CD8-positive, alpha-beta memory T cell (primary cell): ENCODE measurements around the gene NEO1. TPM values are rescaled to one million over a fixed set of nuclear protein-coding genes. Genes with fewer than 3 reads are reported as not detected.

Source experiments
- CTCF ChIA-PET: fragments of 350-600 bp; sonication (Branson Sonifier 250); formaldehyde crosslinking; loops from one replicate; lab custom pipeline; 2021; ENCODE audit warnings: antibody characterized with exemption; lab: Charles Lee
- POLR2A ChIA-PET: fragments of 350-600 bp; sonication (Branson Sonifier 250); formaldehyde crosslinking; loops from one replicate; lab custom pipeline; 2021; ENCODE audit warnings: antibody characterized with exemption; lab: Charles Lee
- DNase-seq, 5 donors: peaks; one replicate each; pipeline versions ENCODE4 v3.0.0 to v3.0.0-alpha.2; 2020 to 2022; ENCODE audit warnings: mixed read lengths in 1 of 5
- H3K27ac ChIP-seq: one replicate; pipeline ENCODE4 v1.7.0; 2013; ENCODE audit warnings: low read depth, mild to moderate bottlenecking, low read length, moderate library complexity
- H3K27me3 ChIP-seq: 2 replicates; pipeline ENCODE4 v1.7.0; 2013; ENCODE audit warnings: low read length, mild to moderate bottlenecking; ENCODE audit not compliant: insufficient read depth, poor library complexity, severe bottlenecking
- H3K36me3 ChIP-seq: 2 replicates; pipeline ENCODE4 v1.7.0; 2013; ENCODE audit warnings: mild to moderate bottlenecking, low read length, moderate library complexity; ENCODE audit not compliant: insufficient read depth
- H3K4me1 ChIP-seq: 2 replicates; pipeline ENCODE4 v1.7.0; 2013; ENCODE audit warnings: mild to moderate bottlenecking, low read length, moderate library complexity; ENCODE audit not compliant: insufficient read depth
- H3K4me3 ChIP-seq: 2 replicates; pipeline ENCODE4 v1.7.0; 2013; ENCODE audit warnings: mild to moderate bottlenecking, low read length
- H3K9me3 ChIP-seq: 2 replicates; pipeline ENCODE4 v1.7.0; 2013; ENCODE audit warnings: mild to moderate bottlenecking, low read length
- H3K27ac Mint-ChIP-seq, 8 donors: one replicate each; pipeline ENCODE4 v1.8.0; 2020 to 2021; ENCODE audit warnings: mixed read lengths in 8 of 8, mild to moderate bottlenecking in 6 of 8, inconsistent platforms in 3 of 8, moderate library complexity in 3 of 8
- H3K27me3 Mint-ChIP-seq, 2 donors: one replicate each; pipeline ENCODE4 v1.8.0; 2020 to 2021; ENCODE audit warnings: mixed read lengths in 2 of 2, mild to moderate bottlenecking in 1 of 2, moderate library complexity in 1 of 2
- H3K36me3 Mint-ChIP-seq, 3 donors: one replicate each; pipeline ENCODE4 v1.8.0; 2020 to 2021; ENCODE audit warnings: mixed read lengths in 3 of 3, inconsistent platforms in 1 of 3, mild to moderate bottlenecking in 1 of 3
- H3K4me1 Mint-ChIP-seq, 3 donors: one replicate each; pipeline ENCODE4 v1.8.0; 2020 to 2021; ENCODE audit warnings: mixed read lengths in 3 of 3, inconsistent platforms in 1 of 3, mild to moderate bottlenecking in 1 of 3
- H3K4me3 Mint-ChIP-seq, 7 donors: one replicate each; pipeline ENCODE4 v1.8.0; 2020 to 2021; ENCODE audit warnings: mixed read lengths in 7 of 7, mild to moderate bottlenecking in 6 of 7, moderate library complexity in 4 of 7, inconsistent platforms in 2 of 7
- H3K9me3 Mint-ChIP-seq, 5 donors: one replicate each; pipeline ENCODE4 v1.8.0; 2020 to 2022; ENCODE audit warnings: mixed read lengths in 5 of 5, mild to moderate bottlenecking in 3 of 5, moderate library complexity in 2 of 5, inconsistent platforms in 1 of 5
- polyA plus RNA-seq: library from polyadenylated mRNA; unstranded; fragments of 300-500 nt; fragmentation: Illumina TruSeq; gene quantifications from one replicate; pipeline ENCODE4 v1.2.3, GENCODE V29; 2021
- total RNA-seq, 2 experiments: library from RNA; stranded (reverse); gene quantifications; one replicate each; pipeline ENCODE4 v1.2.3, GENCODE V29; 2021

Gene NEO1
- total and polyA plus RNA-seq, 3 experiments from 2014 or later, result 3.9 to 9.1 (median 6.5) TPM

- no peak overlapping the region for H3K27ac ChIP-seq
- POLR2A ChIA-PET, result no interaction called here
- H3K27me3 ChIP-seq, result no peaks in the 10 kb centered on the region
- Mint-ChIP-seq H3K27ac (no peak overlapping the region), H3K9me3 (peaks cover 0 to 3% (median 0%) of the 10 kb centered on the region in 5 donors), H3K4me3 (no peak overlapping the region), H3K27me3 (peaks cover 1 to 3% of the 10 kb centered on the region in 2 donors), H3K4me1 (peaks cover 0 to 18% (median 3%) of the 10 kb centered on the region in 3 donors), H3K36me3 (peaks cover 0 to 1% (median 0%) of the 10 kb centered on the region in 3 donors)
- CTCF ChIA-PET, result interaction anchor here (1.6 kb wide), 1 partner anchor 13 kb away, joined by 4 read pairs; no protein-coding TSS in a partner anchor
- no peaks in the 10 kb centered on the region for H3K9me3 ChIP-seq
- H3K4me3 ChIP-seq, result no peak overlapping the region
- H3K36me3 ChIP-seq, result no peaks in the 10 kb centered on the region
- H3K4me1 ChIP-seq, result no peaks in the 10 kb centered on the region
- no peak for DNase-seq
Observed at GRCh38 chr15:73228128-73228646, 175.9 kb downstream of the NEO1 start.

GRCh38 chr15:73231661-73232419 lies 179.6 kb downstream of the NEO1 start:
- Mint-ChIP-seq H3K36me3 (peaks cover 0 to 1% (median 0%) of the 10 kb centered on the region in 3 donors), H3K27me3 (peaks cover 0 to 3% of the 10 kb centered on the region in 2 donors), H3K4me3 (no peak overlapping the region), H3K27ac (no peak overlapping the region), H3K4me1 (peaks cover 0 to 1% (median 0%) of the 10 kb centered on the region in 3 donors), H3K9me3 (peaks cover 0 to 3% (median 0%) of the 10 kb centered on the region in 5 donors)
- ChIA-PET POLR2A (no interaction called here), CTCF (interaction anchor here (2.0 kb wide), 1 partner anchor 9 kb away, joined by 7 read pairs; no protein-coding TSS in a partner anchor)
- Histone ChIP-seq H3K4me3 (no peak overlapping the region), H3K27ac (no peak overlapping the region), H3K27me3 (no peaks in the 10 kb centered on the region), H3K36me3 (no peaks in the 10 kb centered on the region), H3K4me1 (no peaks in the 10 kb centered on the region), H3K9me3 (no peaks in the 10 kb centered on the region)
- no peak for DNase-seq

GRCh38 chr15:73232776-73233175 lies 180.5 kb downstream of the NEO1 start:
- H3K36me3 Mint-ChIP-seq, result peaks cover 0 to 5% (median 0%) of the 10 kb centered on the region in 3 donors
- Histone ChIP-seq H3K4me1 (no peaks in the 10 kb centered on the region), H3K27ac (no peak overlapping the region), H3K4me3 (no peak overlapping the region), H3K9me3 (no peaks in the 10 kb centered on the region), H3K27me3 (no peaks in the 10 kb centered on the region), H3K36me3 (no peaks in the 10 kb centered on the region)
- no peak for DNase-seq
- peaks cover 0 to 3% of the 10 kb centered on the region in 2 donors for H3K27me3 Mint-ChIP-seq
- H3K27ac Mint-ChIP-seq, result no peak overlapping the region
- peaks cover 0 to 3% (median 0%) of the 10 kb centered on the region in 5 donors for H3K9me3 Mint-ChIP-seq
- POLR2A ChIA-PET, result no interaction called here
- CTCF ChIA-PET, result interaction anchor here (2.0 kb wide), 1 partner anchor 8 kb away, joined by 7 read pairs; no protein-coding TSS in a partner anchor
- H3K4me3 Mint-ChIP-seq, result no peak overlapping the region
- no peaks in the 10 kb centered on the region for H3K4me1 Mint-ChIP-seq

GRCh38 chr15:73233623-73234022 lies 181.4 kb downstream of the NEO1 start:
- H3K27ac ChIP-seq, result no peak overlapping the region
- H3K4me1 ChIP-seq, result no peaks in the 10 kb centered on the region
- POLR2A ChIA-PET, result no interaction called here
- H3K36me3 ChIP-seq, result no peaks in the 10 kb centered on the region
- Mint-ChIP-seq H3K9me3 (peaks cover 0 to 3% (median 0%) of the 10 kb centered on the region in 5 donors), H3K4me3 (no peak overlapping the region), H3K27ac (peak overlapping the region in 1 of 8 donors; percentile 20), H3K27me3 (peaks cover 0 to 3% of the 10 kb centered on the region in 2 donors), H3K36me3 (peaks cover 0 to 5% (median 0%) of the 10 kb centered on the region in 3 donors), H3K4me1 (no peaks in the 10 kb centered on the region)
- DNase-seq, result no peak
- no peaks in the 10 kb centered on the region for H3K9me3 ChIP-seq
- H3K4me3 ChIP-seq, result no peak overlapping the region
- H3K27me3 ChIP-seq, result no peaks in the 10 kb centered on the region
- CTCF ChIA-PET, result no interaction called here

- Histone ChIP-seq H3K9me3 (no peaks in the 10 kb centered on the region), H3K4me3 (no peak overlapping the region), H3K27ac (no peak overlapping the region), H3K36me3 (no peaks in the 10 kb centered on the region), H3K27me3 (no peaks in the 10 kb centered on the region), H3K4me1 (no peaks in the 10 kb centered on the region)
- POLR2A ChIA-PET, result no interaction called here
- CTCF ChIA-PET, result interaction anchor here (1.5 kb wide), 1 partner anchor 36 kb away, joined by 5 read pairs; no protein-coding TSS in a partner anchor
- H3K4me3 Mint-ChIP-seq, result no peak overlapping the region
- H3K36me3 Mint-ChIP-seq, result peaks cover 0 to 4% (median 0%) of the 10 kb centered on the region in 3 donors
- H3K27me3 Mint-ChIP-seq, result no peaks in the 10 kb centered on the region
- no peaks in the 10 kb centered on the region for H3K9me3 Mint-ChIP-seq
- H3K4me1 Mint-ChIP-seq, result no peaks in the 10 kb centered on the region
- H3K27ac Mint-ChIP-seq, result peak overlapping the region in 2 of 8 donors; percentile 41 to 65
- DNase-seq, result no peak
Observed at GRCh38 chr15:73237910-73238309, 185.6 kb downstream of the NEO1 start.

GRCh38 chr15:73239564-73240215 lies 187.4 kb downstream of the NEO1 start:
- Mint-ChIP-seq H3K4me1 (no peaks in the 10 kb centered on the region), H3K27me3 (peaks cover 3% of the 10 kb centered on the region in 2 donors), H3K9me3 (no peaks in the 10 kb centered on the region), H3K4me3 (no peak overlapping the region), H3K36me3 (peaks cover 0 to 6% (median 2%) of the 10 kb centered on the region in 3 donors), H3K27ac (peak overlapping the region in 1 of 8 donors; percentile 0)
- Histone ChIP-seq H3K4me3 (no peak overlapping the region), H3K36me3 (no peaks in the 10 kb centered on the region), H3K27me3 (no peaks in the 10 kb centered on the region), H3K4me1 (no peaks in the 10 kb centered on the region), H3K9me3 (no peaks in the 10 kb centered on the region), H3K27ac (no peak overlapping the region)
- no peak for DNase-seq
- ChIA-PET CTCF (interaction anchor here (0.5 to 2.4 kb wide), 2 partner anchors 24 to 526 kb away, joined by 3 to 8 read pairs; no protein-coding TSS in a partner anchor), POLR2A (no interaction called here)

GRCh38 chr15:73240866-73241499 lies 188.7 kb downstream of the NEO1 start:
- Histone ChIP-seq H3K27me3 (no peaks in the 10 kb centered on the region), H3K4me3 (no peak overlapping the region), H3K36me3 (no peaks in the 10 kb centered on the region), H3K9me3 (no peaks in the 10 kb centered on the region), H3K4me1 (no peaks in the 10 kb centered on the region), H3K27ac (no peak overlapping the region)
- Mint-ChIP-seq H3K4me1 (no peaks in the 10 kb centered on the region), H3K36me3 (peaks cover 0 to 11% (median 4%) of the 10 kb centered on the region in 3 donors), H3K9me3 (no peaks in the 10 kb centered on the region), H3K27me3 (peaks cover 3% of the 10 kb centered on the region in 2 donors), H3K27ac (no peak overlapping the region), H3K4me3 (no peak overlapping the region)
- DNase-seq, result peak; percentile 43 to 71 (median 52)
- POLR2A ChIA-PET, result no interaction called here
- CTCF ChIA-PET, result interaction anchor here (0.7 to 2.4 kb wide), 7 partner anchors 9 to 33 kb away, joined by 3 to 8 read pairs (median 6); no protein-coding TSS in a partner anchor
